Myocyte (in vitro differentiated cells): Measurements from ENCODE around the gene COX5A. TPM values are rescaled to one million over a fixed set of nuclear protein-coding genes. Genes with fewer than 3 reads are reported as not detected.
"Not testable (repeated sequence)": the region's sequence is repeated elsewhere in the genome, so short reads cannot be mapped to it uniquely, and the experiment has no call there.

ENCODE experiments used
- DNase-seq: peaks from one replicate; pipeline ENCODE4 v3.0.0-alpha.2; 2012; ENCODE audit warnings: low read depth
- total RNA-seq: library from RNA; depleted of rRNA; stranded (reverse); fragments of >200 nt; gene quantifications from 2 replicates; pipeline ENCODE4 v1.2.3, GENCODE V29; 2014

Gene COX5A
- total RNA-seq, 1 donor from 2014 or later, result 153 TPM

GRCh38 chr15:74955796-74956647, 18.1 kb upstream of the COX5A start:
- DNase-seq, result no peak

GRCh38 chr15:74955017-74955416, 17.1 kb upstream of the COX5A start:
- DNase-seq, result no peak

GRCh38 chr15:74954515-74954914, 16.6 kb upstream of the COX5A start:
- DNase-seq, result peak; percentile 14

- DNase-seq, result no peak
Measured at GRCh38 chr15:74951006-74951405, 13.1 kb upstream of the COX5A start.

GRCh38 chr15:74950078-74950908, 12.4 kb upstream of the COX5A start:
- peak; percentile 83 for DNase-seq

- no peak for DNase-seq
Measured at GRCh38 chr15:74937272-74937589, 642 bp downstream of the COX5A start.

DNA sequence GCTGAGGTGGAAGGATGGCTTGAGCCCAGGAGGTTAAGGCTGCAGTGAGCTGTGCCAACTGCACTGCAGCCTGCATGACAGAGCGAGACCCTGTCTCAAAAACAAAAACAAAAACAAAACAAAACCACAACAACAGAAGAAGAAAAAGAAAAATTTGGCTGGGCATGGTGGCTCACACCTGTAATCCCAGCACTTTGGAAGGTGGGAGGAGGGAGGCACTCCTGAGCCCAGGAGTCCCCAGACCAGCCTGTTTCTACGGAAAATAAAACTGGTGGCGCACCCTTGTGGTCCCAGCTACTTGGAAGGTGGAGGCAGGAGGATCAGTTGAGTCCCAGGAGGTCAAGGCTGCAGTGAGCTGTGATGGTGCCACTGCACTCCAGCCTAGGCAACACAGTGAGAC, 2.7 kb downstream of the COX5A start:
- not testable (repeated sequence) for DNase-seq

DNA sequence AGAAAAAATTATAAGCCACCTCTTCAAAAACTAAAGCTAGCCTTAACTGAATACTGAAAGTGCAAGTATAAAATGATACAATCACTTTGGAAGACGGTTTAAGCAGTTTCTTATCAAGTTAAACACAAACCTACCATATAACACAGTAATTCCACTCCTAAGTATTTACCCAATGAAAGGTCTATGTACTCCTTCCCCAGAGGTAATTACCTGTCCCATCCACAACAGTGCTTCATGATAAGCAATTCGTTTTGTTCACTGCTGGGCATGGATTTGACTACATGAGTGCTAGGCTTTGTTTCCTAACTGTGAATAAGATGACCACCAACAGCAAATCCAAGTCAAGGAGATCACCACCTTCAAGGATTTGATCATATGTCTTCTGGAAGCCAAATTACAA, 4.3 kb downstream of the COX5A start:
- DNase-seq, result no peak

DNA sequence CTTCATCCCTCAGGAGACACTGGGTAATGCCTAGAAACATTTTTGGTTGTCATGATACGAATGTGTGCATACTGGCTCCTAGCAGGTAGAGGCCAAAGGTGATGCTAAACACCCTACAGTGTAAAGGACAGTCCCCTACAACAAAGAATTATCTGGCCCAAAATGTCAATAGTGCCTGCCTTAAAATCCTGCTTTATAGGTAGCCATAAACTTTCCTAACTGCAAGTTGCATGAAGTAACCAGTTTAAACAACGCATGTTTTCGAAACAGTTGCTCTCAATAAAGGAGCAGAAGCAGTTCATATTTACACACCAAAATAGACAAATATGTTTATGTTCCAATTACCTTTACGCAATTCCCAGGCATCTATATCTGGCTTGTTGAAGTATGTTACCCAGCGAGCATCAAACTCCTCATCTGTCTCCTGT, 9.1 kb downstream of the COX5A start:
- no peak for DNase-seq

DNA sequence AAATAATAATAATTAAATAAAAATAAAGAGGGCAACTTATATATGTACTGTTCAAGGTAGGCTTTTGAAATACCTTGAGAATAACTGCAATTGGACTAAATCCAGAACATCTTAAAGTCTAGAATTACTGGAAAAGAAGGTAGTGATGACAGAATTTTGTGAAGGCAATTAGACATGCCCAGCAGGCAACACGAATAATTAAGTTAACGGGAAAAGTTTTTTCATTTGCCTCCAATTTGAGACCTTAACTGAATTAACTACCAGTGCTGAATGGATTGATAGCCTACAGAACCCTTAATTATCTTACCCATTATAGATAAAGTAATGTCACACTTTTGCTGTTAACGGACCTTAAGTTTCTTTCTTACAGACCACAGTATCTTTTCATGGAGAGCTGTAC, 13.3 kb downstream of the COX5A start:
- DNase-seq, result no peak

- no peak for DNase-seq
Measured at GRCh38 chr15:74920456-74920855, 17.4 kb downstream of the COX5A start.

- DNase-seq, result peak; percentile 53
Measured at GRCh38 chr15:74917676-74918075, 20.2 kb downstream of the COX5A start.

GRCh38 chr15:74913799-74914198, 24.1 kb downstream of the COX5A start:
- not testable (repeated sequence) for DNase-seq

- DNase-seq, result no peak
Measured at GRCh38 chr15:74913041-74913440, 24.8 kb downstream of the COX5A start.

DNA sequence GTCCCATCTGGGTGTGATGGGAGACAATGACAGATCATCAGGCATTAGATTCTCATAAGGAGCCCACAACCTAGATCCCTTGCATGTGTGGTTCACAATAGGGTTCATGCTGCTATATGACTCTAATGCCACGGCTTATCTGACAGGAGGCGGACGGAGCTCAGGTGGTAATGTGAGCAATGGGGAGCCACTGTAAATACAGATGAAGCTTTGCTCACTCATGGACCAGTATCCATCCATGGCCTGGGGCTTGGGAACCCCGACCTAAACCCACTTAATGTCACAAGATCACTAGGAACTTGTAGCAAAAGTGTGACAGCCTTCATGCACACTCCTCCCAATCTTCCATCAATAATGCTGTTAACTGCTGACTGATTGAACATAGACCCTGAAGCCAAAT, 29.2 kb downstream of the COX5A start:
- DNase-seq, result no peak

DNA sequence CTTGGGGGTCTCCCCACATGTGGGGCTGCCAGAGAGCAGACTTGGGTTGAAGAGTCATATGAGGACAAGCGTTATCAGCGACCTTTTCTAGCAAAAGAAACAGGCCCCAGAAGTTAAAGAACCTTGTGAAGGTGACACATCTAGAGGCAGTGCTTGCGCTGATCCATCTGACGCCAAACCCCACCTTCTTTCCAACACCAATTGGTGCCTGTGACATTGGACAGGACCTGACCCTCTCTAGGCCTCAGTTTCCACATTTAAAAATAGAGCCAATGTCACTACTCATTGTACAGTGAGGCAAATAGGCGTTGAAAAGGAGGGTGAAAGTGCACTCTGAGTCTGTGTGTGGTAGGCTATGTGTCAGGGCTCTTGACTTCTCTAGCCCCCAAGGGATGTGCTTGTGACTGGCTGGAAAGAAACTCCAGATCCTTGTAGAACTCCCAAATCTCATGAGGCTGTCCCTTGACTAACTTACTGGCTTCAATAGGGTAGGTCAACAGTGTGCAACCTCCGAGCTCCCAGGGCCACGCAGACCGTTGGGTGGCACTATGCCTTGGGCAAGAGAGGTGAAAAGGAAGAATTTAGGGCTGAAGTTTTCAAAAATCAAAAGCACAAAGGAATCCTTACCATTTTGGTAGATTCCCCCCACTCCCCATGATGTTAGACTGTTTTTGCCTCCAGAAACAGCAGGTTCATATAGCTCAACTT, 30.6 kb downstream of the COX5A start:
- no peak for DNase-seq

GRCh38 chr15:74906450-74907162, 31.3 kb downstream of the COX5A start, which contains the start of gene FAM219B:
FAM219B (minus strand) TSS chr15:74906851; CDS start chr15:74906800, 51 bp downstream.
- DNase-seq, result peak; percentile 93

- DNase-seq, result peak; percentile 41
Measured at GRCh38 chr15:74906067-74906449, 31.8 kb downstream of the COX5A start.

- DNase-seq, result no peak
Measured at GRCh38 chr15:74904190-74904805, 33.6 kb downstream of the COX5A start.

GRCh38 chr15:74903676-74904075, 34.2 kb downstream of the COX5A start:
- no peak for DNase-seq
